SK-N-SH (cell line): ENCODE results near the gene NTRK2. TPM values are rescaled to one million over a fixed set of nuclear protein-coding genes. Genes with fewer than 3 reads are reported as not detected.
A peak's percentile ranks its signal among the peaks of the same experiment; 100 is the strongest.

Experiments used
- CTCF ChIA-PET: fragments of 300-600, 350-600 bp; formaldehyde crosslinking; extraction: SDS; loops from one replicate; lab custom pipeline; 2021; lab: Yijun Ruan, JAX
- POLR2A ChIA-PET: fragments of 350-600 bp; sonication (Branson Sonifier 250); formaldehyde crosslinking; extraction: SDS; loops from one replicate; lab custom pipeline; 2020; ENCODE audit warnings: antibody characterized with exemption, inconsistent platforms; lab: Yijun Ruan, JAX
- DNase-seq: peaks from one replicate; pipeline ENCODE4 v3.0.0; 2012
- H2AFZ ChIP-seq: fragments of 200-600 bp; sonication (generic); 2 replicates; pipeline ENCODE4 v1.8.1; 2016; ENCODE audit warnings: antibody characterized with exemption, mild to moderate bottlenecking, low read depth
- H3F3A ChIP-seq: fragments of 200-600 bp; sonication (generic); replicated peaks from 2 replicates; pipeline ENCODE3; 2016; ENCODE audit warnings: antibody characterized with exemption, mild to moderate bottlenecking; ENCODE audit not compliant: insufficient read depth
- H3K27ac ChIP-seq, 2 experiments: fragments of 200-500 bp in 1 of 2; fragments of 200-600 bp in 1 of 2; sonication (Bioruptor generic) in 1 of 2; sonication (generic), shearing (Covaris generic) in 1 of 2; 2 replicates each; pipeline versions ENCODE4 v1.5.1 to v1.6.1; 2014 to 2016; ENCODE audit warnings: low read depth in 2 of 2, inconsistent platforms in 1 of 2, low read length in 1 of 2, mild to moderate bottlenecking in 1 of 2, mixed read lengths in 1 of 2
- H3K27me3 ChIP-seq: fragments of 200-600 bp; sonication (generic), shearing (Covaris generic); 2 replicates; pipeline ENCODE4 v1.6.1; 2016; ENCODE audit warnings: mixed run types; ENCODE audit not compliant: insufficient read depth
- H3K36me3 ChIP-seq, 2 experiments: fragments of 200-500 bp in 1 of 2; fragments of 200-600 bp in 1 of 2; sonication (Bioruptor generic) in 1 of 2; sonication (generic) in 1 of 2; replicated peaks in 1 of 2; 2 replicates each; pipeline versions ENCODE3 to v1.5.1; 2014 to 2016; ENCODE audit warnings: low read length in 1 of 2, mild to moderate bottlenecking in 1 of 2; ENCODE audit not compliant: insufficient read depth in 2 of 2, control insufficient read depth in 1 of 2
- H3K4me1 ChIP-seq, 2 experiments: fragments of 200-500 bp in 1 of 2; fragments of 200-600 bp in 1 of 2; sonication (Bioruptor generic) in 1 of 2; sonication (generic), shearing (Covaris generic) in 1 of 2; 2 replicates each; pipeline versions ENCODE4 v1.5.1 to v1.6.1; 2014 to 2016; ENCODE audit warnings: low read depth in 1 of 2, low read length in 1 of 2, mixed run types in 1 of 2; ENCODE audit not compliant: insufficient read depth in 2 of 2, control insufficient read depth in 1 of 2
- H3K4me2 ChIP-seq: fragments of 200-600 bp; sonication (generic), shearing (Covaris generic); 2 replicates; pipeline ENCODE4 v1.6.1; 2017; ENCODE audit warnings: mixed run types
- H3K4me3 ChIP-seq, 2 experiments: fragments of 200-500 bp in 1 of 2; fragments of 200-600 bp in 1 of 2; sonication (Bioruptor generic) in 1 of 2; sonication (generic), shearing (Covaris generic) in 1 of 2; 2 replicates each; pipeline versions ENCODE4 v1.5.1 to v1.8.1; 2014 to 2016; ENCODE audit warnings: low read depth in 2 of 2, inconsistent platforms in 1 of 2, low read length in 1 of 2, mild to moderate bottlenecking in 1 of 2, mixed read lengths in 1 of 2, moderate library complexity in 1 of 2
- H3K79me2 ChIP-seq: fragments of 200-600 bp; sonication (generic); 2 replicates; pipeline ENCODE4 v1.8.1; 2017; ENCODE audit warnings: mild to moderate bottlenecking; ENCODE audit not compliant: insufficient read depth
- H3K9ac ChIP-seq: fragments of 200-600 bp; sonication (generic); 2 replicates; pipeline ENCODE4 v1.6.1; 2017; ENCODE audit warnings: mixed run types
- H3K9me2 ChIP-seq: fragments of 200-600 bp; sonication (generic); 2 replicates; pipeline ENCODE4 v1.6.1; 2017; ENCODE audit warnings: mixed run types
- H3K9me3 ChIP-seq: fragments of 200-600 bp; sonication (generic); 2 replicates; pipeline ENCODE4 v1.6.1; 2017; ENCODE audit warnings: mixed run types, mild to moderate bottlenecking, moderate library complexity
- H4K20me1 ChIP-seq: fragments of 200-600 bp; sonication (generic); 2 replicates; pipeline ENCODE4 v1.6.1; 2017; ENCODE audit warnings: mild to moderate bottlenecking, mixed run types; ENCODE audit not compliant: insufficient read depth
- EP300 ChIP-seq, 2 experiments: IDR thresholded peaks; 2 replicates each; pipeline versions ENCODE4 v1.4.0 to v1.6.1; 2012; ENCODE audit warnings: borderline replicate concordance in 1 of 2, low read depth in 1 of 2, low read length in 1 of 2
- FOXM1 ChIP-seq: IDR thresholded peaks from 2 replicates; pipeline ENCODE4 v1.4.0; 2012; ENCODE audit warnings: low read depth, mild to moderate bottlenecking
- GABPA ChIP-seq: IDR thresholded peaks from 2 replicates; pipeline ENCODE4 v1.4.0; 2012; ENCODE audit warnings: low read depth, mild to moderate bottlenecking
- GATA2 ChIP-seq: sonication (generic); formaldehyde crosslinking; IDR thresholded peaks from 2 replicates; pipeline ENCODE4 v1.5.0; 2020; ENCODE audit warnings: mild to moderate bottlenecking, missing genetic modification reagents
- RAD21 ChIP-seq: IDR thresholded peaks from 2 replicates; pipeline ENCODE4 v1.6.1; 2012; ENCODE audit warnings: mild to moderate bottlenecking, low read length
- RCOR1 ChIP-seq: fragments of 150-350 bp; IDR thresholded peaks from 2 replicates; pipeline ENCODE4 v1.6.1; 2017; ENCODE audit warnings: antibody characterized with exemption, low read length
- RFX5 ChIP-seq: IDR thresholded peaks from 2 replicates; pipeline ENCODE4 v1.6.1; 2012; ENCODE audit warnings: mild to moderate bottlenecking, improper control_type of control experiment, low read length
- SMC3 ChIP-seq: IDR thresholded peaks from 2 replicates; pipeline ENCODE4 v1.6.1; 2012; ENCODE audit warnings: low read depth, low read length, improper control_type of control experiment
- TAF1 ChIP-seq: IDR thresholded peaks from 2 replicates; pipeline ENCODE4 v1.6.1; 2012; ENCODE audit warnings: low read depth, mild to moderate bottlenecking, low read length, moderate library complexity, borderline replicate concordance
- TCF12 ChIP-seq: IDR thresholded peaks from 2 replicates; pipeline ENCODE4 v1.4.0; 2012
- TEAD4 ChIP-seq: IDR thresholded peaks from 2 replicates; pipeline ENCODE4 v1.4.0; 2012; ENCODE audit warnings: mild to moderate bottlenecking, borderline replicate concordance; ENCODE audit not compliant: insufficient read depth
- WGBS: methylation state at CpG from one replicate; pipeline ENCODE4 v1.1.6; 2017; ENCODE audit warnings: low lambda C conversion rate; 5-methylcytosine and 5-hydroxymethylcytosine counted together
- polyA plus RNA-seq, 3 experiments: library from polyadenylated mRNA; depleted of rRNA; stranded (reverse); fragments of >200 nt; gene quantifications; 2 replicates each; pipeline ENCODE4 v1.2.3, GENCODE V29; 2012
- TF ChIP-seq, protein P1 (sequence below): IDR thresholded peaks from 2 replicates; pipeline ENCODE4 v1.4.0; 2012; ENCODE audit warnings: low read depth, borderline replicate concordance
- TF ChIP-seq, protein P2 (sequence below): IDR thresholded peaks from 2 replicates; pipeline ENCODE4; 2012
- TF ChIP-seq, protein P3 (sequence below): IDR thresholded peaks from 2 replicates; pipeline ENCODE4 v1.4.0; 2012; ENCODE audit warnings: low read depth, borderline replicate concordance

NTRK2 gene
- polyA plus RNA-seq, 1 of the 3 experiments (the other 2 are of a cell fraction), result 0.05 TPM

DNA sequence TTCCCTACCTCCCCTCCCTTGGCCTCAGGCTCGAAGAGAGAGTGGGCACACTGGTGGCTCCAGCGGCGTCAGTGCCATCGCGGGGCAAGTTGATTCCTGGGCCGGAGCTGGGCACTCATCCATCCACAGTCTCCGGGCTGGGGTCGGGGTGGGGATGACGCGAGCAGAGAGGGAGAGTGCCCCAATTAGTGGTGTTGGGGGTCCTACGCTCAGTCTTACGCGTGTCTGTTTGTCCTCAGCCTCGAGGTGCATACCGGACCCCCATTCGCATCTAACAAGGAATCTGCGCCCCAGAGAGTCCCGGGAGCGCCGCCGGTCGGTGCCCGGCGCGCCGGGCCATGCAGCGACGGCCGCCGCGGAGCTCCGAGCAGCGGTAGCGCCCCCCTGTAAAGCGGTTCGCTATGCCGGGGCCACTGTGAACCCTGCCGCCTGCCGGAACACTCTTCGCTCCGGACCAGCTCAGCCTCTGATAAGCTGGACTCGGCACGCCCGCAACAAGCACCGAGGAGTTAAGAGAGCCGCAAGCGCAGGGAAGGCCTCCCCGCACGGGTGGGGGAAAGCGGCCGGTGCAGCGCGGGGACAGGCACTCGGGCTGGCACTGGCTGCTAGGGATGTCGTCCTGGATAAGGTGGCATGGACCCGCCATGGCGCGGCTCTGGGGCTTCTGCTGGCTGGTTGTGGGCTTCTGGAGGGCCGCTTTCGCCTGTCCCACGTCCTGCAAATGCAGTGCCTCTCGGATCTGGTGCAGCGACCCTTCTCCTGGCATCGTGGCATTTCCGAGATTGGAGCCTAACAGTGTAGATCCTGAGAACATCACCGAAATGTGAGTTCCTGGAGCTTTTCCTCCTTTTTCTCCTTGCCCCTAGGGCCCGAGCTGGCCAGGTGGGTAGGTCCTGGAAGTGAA, 861 bp downstream of the NTRK2 start:
- no peaks in the 10 kb centered on the region for H3K79me2 ChIP-seq
- H3K36me3 ChIP-seq, result no peaks in the 10 kb centered on the region
- peak overlapping the region; percentile 92 for H3K4me2 ChIP-seq
- ChIA-PET CTCF (interaction anchor here (0.7 to 5.0 kb wide), 8 partner anchors 10 to 940 kb away, joined by 3 to 27 read pairs (median 4); no protein-coding TSS in a partner anchor), POLR2A (no interaction called here)
- H3K9me3 ChIP-seq, result no peaks in the 10 kb centered on the region
- H3K4me3 ChIP-seq, result peak overlapping the region; percentile 49 to 64; a peak in 3 of 4 replicates
- 17% methylated on average over 30 of the region's 67 CpGs for WGBS
- no peaks in the 10 kb centered on the region for H3K9me2 ChIP-seq
- H3K27me3 ChIP-seq, result peaks cover 19% of the 10 kb centered on the region
- H3F3A ChIP-seq, result no peaks in the 10 kb centered on the region
- no peak overlapping the region for H3K27ac ChIP-seq
- H3K9ac ChIP-seq, result no peak overlapping the region
- H2AFZ ChIP-seq, result no peak overlapping the region
- no peaks in the 10 kb centered on the region for H4K20me1 ChIP-seq
- peak; percentile 60 for DNase-seq
- TF ChIP-seq GATA2 (CRISPR knock-in tag), result no peak
- no peak for TF ChIP-seq RCOR1
- TF ChIP-seq, protein P1, sequence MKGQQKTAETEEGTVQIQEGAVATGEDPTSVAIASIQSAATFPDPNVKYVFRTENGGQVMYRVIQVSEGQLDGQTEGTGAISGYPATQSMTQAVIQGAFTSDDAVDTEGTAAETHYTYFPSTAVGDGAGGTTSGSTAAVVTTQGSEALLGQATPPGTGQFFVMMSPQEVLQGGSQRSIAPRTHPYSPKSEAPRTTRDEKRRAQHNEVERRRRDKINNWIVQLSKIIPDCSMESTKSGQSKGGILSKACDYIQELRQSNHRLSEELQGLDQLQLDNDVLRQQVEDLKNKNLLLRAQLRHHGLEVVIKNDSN, result no peak
- TF ChIP-seq EP300 (IDR thresholded peaks at IDR 0.05; ENCODE audit: borderline replicate concordance in 1 of 2, low read depth in 1 of 2, low read length in 1 of 2), result no peak
- no peak for TF ChIP-seq TEAD4
- no peak for TF ChIP-seq GABPA
- no peak for TF ChIP-seq RFX5
- no peak for TF ChIP-seq RAD21
- TF ChIP-seq SMC3, result no peak; the same call in 1 of the 2 replicates
- no peak for TF ChIP-seq TCF12
- no peak for TF ChIP-seq TAF1
- no peak for TF ChIP-seq FOXM1
- TF ChIP-seq, protein P2, sequence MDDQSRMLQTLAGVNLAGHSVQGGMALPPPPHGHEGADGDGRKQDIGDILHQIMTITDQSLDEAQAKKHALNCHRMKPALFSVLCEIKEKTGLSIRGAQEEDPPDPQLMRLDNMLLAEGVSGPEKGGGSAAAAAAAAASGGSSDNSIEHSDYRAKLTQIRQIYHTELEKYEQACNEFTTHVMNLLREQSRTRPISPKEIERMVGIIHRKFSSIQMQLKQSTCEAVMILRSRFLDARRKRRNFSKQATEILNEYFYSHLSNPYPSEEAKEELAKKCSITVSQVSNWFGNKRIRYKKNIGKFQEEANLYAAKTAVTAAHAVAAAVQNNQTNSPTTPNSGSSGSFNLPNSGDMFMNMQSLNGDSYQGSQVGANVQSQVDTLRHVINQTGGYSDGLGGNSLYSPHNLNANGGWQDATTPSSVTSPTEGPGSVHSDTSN, result no peak
- TF ChIP-seq, protein P3, sequence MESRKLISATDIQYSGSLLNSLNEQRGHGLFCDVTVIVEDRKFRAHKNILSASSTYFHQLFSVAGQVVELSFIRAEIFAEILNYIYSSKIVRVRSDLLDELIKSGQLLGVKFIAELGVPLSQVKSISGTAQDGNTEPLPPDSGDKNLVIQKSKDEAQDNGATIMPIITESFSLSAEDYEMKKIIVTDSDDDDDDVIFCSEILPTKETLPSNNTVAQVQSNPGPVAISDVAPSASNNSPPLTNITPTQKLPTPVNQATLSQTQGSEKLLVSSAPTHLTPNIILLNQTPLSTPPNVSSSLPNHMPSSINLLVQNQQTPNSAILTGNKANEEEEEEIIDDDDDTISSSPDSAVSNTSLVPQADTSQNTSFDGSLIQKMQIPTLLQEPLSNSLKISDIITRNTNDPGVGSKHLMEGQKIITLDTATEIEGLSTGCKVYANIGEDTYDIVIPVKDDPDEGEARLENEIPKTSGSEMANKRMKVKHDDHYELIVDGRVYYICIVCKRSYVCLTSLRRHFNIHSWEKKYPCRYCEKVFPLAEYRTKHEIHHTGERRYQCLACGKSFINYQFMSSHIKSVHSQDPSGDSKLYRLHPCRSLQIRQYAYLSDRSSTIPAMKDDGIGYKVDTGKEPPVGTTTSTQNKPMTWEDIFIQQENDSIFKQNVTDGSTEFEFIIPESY, result no peak
- H3K4me1 ChIP-seq, result peaks cover 0 to 27% of the 10 kb centered on the region in 2 experiments; a peak in 1 of 4 replicates
